NCI-H2029 treated with DMSO at 0.1 percent for 48 hours (cell line): ENCODE data around the gene CALD1.

Source experiments
- DNase-seq: peaks from one replicate; lab custom pipeline; 2025; lab: John Stamatoyannopoulos, UW

CALD1 gene

DNA sequence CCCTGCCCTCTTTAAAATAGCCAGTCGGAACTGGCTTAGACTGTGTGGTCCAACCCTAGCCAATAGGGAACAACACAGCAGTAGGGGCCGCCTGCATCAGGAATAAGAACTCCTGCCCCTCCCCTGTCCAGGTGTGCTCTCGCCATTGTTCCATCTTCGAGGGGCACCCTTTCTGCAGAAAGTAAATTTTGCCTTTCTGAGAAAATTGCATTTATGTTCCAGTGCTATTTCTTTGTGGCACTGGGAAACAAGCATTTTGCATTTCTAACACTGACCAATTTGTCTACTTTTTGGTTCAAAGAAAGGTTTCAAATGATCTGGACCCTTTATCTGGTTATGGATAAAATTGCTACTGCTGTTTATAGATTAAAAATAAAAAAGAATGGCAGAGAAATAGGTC, 116.6 kb downstream of the CALD1 start:
- DNase-seq, result no peak

GRCh38 chr7:134897936-134898335, 118.5 kb downstream of the CALD1 start:
- DNase-seq, result no peak

- DNase-seq, result no peak
Measured at GRCh38 chr7:134899729-134900128, 120.3 kb downstream of the CALD1 start.

DNA sequence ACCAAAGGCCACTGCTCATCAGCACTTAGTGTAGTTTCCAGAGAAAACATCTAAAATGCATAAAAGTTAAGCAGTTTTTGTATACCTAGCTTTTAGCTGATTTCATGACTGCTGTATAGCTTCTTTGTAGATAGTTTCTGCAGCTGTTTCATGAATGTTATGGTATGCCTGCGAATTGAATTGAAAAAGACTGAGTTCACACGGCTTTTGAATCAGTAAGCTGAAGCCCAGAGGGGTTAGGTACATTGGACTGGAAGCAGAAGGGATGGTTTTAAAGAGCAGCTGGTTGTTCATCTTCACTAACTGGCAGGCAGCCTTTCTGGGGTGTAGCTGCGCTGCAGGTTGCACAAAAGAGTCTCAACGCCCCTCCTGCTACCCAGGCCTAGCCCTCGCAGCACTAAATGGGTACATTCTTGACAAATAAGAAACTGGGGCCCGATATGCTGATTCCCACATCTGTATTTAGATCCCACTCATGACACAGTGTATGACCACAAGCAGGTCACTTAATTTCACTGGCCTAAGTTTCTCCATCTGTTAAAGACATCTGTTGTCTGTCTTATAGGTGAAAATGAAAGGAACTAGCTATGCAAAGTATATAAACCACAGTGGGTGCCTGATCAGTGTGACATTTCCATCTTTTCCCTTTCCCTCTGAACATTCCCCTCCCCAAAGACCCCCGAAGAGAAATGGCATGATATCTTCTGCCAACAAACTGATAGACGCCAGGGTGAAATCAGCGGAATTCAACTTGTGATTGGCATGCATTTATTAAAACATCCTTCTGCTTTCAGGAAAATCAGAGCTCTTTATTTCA, 120.9 kb downstream of the CALD1 start:
- no peak for DNase-seq

DNA sequence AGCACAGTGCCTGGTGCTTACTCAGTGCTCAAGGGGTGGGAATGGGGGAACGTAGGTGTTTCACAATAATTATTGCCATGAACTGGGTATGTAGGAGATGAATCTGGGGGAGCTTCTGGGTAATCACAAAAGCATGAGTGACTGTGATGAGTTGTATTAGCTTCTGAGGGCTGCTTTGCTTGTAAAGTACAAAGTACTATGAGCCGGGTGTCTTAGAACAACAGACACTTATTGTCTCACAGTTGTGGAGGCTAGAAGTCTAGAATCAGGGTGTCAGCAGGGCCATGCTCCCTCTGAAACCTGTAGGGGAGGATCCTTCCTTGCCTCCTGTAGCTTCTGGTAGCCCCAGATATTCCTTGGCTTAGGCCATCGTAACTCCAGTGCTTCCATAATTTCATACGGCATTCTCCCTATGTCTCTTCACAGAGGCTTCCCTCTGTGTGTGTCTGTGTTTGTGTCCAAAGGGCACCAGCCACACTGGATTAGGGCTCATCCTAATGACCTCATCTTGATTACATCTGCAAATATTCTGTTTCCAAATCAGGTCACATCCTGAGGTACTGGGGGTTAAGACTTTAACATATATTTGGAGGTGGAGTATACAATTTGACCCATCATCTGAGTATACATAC, 122.1 kb downstream of the CALD1 start:
- DNase-seq, result no peak

DNA sequence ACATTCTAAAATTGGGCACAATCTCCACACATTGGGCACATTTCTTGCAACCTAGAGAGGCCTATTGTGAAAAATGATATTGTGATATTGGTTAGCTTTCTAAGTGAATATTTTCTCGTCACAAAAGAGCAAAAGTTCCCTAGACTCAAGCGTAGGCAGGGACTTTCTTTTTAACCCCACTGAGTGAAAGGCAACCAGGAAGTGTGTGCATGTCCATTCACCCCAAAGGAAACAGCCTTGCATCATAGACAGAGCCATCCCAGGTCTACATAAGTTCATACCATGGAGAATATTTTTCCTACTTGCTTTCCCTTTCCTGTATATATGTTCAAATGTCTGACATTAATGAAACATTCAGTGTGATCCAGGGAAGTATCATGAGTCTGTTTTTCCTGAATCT, 122.6 kb downstream of the CALD1 start:
- no peak for DNase-seq

- DNase-seq, result no peak
Measured at GRCh38 chr7:134903073-134903790, 123.8 kb downstream of the CALD1 start.

- no peak for DNase-seq
Measured at GRCh38 chr7:134905375-134905774, 125.9 kb downstream of the CALD1 start.

DNA sequence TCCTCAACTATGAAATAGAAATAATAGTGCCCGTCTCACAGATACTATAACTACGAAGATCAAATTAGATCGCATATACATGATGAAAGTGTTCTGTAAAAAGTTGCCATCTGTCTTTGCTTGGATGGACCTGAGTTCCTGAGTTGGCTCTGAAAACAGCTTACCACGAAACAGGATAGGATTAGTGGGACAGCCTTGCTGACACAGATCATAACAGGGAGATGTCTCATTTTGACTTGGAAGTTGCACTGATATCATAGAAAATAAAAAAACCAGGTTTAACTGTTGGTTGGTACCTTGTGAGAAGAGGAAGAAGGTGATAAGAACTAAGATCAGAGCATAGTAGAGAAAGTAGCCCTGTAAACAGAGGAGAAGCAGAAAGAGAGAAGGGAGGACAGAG, 127.6 kb downstream of the CALD1 start:
- DNase-seq, result no peak

GRCh38 chr7:134907639-134908038, 128.2 kb downstream of the CALD1 start:
- no peak for DNase-seq

GRCh38 chr7:134908289-134908688, 128.9 kb downstream of the CALD1 start:
- no peak for DNase-seq

GRCh38 chr7:134910214-134910890, 130.9 kb downstream of the CALD1 start:
- no peak for DNase-seq

DNA sequence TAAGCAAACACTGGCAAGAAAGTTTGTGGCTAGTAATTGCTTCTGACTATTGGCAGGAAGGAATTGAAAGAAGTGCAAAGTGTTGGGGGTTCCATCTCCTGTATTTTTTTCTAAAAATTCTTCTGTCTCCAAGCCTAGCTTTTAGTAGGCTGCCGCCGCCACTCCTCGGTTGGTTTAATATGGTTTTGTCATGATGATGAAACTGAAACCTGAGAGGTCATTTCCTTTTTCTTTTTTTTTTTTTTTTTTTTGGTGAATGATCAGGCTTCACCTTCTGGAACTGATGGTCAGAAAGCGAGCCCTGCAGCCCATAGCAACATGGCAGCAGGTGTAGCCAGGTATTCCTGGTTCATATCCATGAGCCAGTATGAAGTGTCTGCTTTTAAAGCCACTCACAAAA, 131.5 kb downstream of the CALD1 start:
- DNase-seq, result no peak

GRCh38 chr7:134916171-134916883, 136.9 kb downstream of the CALD1 start:
- no peak for DNase-seq

DNA sequence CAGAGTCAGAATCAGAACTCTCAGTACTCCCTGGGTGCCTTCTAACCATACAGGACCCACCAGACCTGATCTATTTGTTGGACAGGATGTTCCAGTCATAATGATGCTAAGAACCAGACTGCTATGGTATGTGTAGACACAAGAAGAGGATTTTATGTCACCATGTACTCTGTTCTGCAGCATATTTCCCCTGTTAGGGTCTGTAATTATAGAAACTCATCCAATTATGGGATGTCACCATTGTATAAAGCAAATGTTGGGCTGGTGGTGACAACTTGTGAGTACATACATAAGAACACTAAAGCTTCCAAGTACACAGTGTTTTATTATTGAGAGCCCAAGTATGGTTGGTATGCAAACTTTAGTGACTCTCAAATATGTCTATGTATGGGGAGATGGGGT, 139.8 kb downstream of the CALD1 start:
- DNase-seq, result no peak

DNA sequence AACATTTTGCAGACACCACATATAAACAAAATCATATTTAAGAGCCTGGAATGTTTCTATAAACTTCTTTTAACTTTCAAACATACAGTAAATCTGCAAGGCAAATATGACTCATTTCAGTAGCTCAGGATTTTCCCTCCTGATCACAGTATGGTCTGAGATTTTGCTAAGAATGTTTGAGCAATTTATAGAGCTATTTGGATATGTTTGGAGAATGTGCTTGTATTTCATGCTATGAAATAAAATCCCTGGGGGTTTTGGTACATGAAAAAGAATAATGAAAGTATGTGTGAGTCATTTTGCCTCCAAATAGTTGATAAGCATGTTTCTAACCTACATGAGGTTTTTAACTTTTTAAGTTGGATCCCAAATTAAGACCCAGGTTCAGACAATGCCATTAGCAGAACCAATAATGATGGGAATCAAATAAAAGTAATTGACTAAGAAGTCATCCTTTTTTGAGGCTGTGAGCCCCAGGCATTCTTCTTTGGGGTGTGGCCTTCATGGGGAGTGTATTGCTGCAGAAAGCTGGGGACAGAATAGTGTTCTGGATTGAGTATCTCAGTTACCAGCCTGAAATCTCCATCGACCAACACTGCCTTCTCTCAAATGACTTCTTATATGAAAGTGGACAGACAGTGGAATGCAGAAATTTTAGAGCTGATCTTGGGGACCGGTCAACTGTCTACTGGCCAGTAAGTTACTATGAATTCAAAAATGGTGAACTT, 140.8 kb downstream of the CALD1 start:
- DNase-seq, result no peak

DNA sequence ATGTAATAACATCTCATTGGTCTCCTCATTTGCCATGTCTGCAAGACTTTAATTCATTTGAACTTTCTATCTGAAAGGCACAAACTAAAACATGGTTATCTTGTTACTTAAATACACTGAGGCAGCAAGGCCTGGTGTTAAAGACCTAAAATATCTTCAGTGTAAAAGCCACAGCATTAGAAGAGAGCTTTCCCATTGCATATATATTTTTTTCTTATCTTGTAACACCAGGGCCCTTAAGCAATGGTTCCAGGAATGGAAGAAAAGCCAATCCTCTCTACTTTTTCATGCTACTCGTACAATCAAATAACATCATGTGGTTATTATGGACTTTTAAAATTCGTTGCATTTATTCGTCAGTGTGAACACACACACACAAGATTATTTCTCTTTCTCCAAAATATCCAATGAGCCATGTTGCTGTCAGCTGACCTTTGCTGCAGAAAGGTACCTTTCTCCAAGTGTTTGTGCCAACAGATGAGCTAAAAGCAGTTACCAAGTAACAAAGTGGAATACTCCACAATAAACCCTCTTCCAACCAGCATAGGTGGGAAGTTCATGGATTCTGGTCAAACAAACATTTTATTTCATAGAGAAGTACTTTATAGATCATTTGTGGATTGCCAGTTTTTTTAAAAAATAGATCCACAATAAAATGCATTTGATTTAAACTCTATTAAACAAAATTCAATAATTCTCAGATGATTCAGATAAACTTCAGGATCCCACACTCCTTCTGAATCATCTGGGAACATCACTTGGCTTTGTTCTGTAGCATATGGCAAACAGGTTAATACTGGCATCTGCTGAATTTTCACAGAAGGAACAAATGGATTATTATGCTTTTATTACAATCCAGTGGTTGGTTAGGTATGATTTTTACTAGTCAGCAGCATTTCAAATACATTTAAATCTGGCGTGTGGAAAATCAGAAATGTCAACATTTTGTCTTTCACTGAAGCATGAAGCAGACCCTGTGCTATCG, 143.6 kb downstream of the CALD1 start:
- no peak for DNase-seq

DNA sequence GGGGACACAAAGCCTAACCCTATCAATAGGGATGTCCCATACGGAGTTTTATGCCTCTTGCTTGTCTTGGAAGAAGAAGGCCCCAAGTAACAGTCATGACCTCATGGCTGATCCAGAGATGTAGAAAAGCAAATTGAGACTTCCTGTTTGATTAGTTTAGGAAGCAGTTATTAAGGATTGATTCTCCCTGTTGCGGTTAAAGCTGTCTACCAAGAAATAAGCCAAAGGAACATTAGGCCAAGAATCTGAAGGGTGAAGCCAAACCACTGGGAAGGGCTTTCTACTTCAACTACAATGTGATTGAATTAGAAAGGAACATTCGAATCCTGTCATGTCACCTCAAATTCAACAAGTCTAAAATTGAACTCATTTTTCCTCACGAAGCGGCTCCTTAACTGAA, 146.3 kb downstream of the CALD1 start:
- DNase-seq, result no peak

DNA sequence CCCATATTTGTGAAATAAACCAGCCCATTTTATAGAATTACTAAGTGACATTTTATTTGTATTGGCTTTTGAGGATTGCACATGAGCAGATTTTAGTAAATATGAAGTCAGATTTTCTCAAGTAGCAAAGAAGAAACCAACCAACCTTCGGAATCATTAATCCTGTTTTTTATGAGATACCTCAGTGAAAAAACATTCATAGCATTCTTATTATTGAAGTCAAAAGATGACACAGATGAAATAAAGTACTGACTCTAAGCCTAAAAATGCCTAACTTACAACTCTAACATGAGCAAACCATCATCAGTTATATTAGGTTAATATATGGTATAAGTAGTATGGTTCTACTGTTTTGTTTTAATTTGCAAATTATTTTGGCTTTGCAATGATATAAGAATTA, 147.0 kb downstream of the CALD1 start:
- DNase-seq, result no peak

DNA sequence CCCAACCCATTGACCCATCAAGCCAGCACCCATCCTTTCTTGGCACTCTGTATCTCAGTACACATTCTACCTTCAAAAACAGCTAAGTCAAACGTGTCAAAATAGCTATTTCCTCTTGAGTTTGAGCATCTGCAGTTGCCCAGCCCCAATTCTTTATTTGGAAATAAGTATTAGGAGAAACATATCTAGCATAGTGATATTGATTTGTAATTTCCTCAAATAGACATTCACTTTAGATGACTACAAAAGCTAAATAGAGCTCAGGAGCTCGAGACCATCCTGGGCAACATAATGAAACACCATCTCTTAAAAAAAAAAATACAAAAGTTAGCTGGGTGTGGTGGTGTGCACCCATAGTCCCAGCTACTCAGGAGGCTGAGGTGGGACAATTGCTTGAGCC, 147.6 kb downstream of the CALD1 start:
- no peak for DNase-seq
